Measurements from ENCODE around the gene CYTL1. TPM values are rescaled to one million over a fixed set of nuclear protein-coding genes. Genes with fewer than 3 reads are reported as not detected.

The CYTL1 gene
- total and polyA plus RNA-seq, 2 of the 4 experiments (the other 2 are of a cell fraction), result 1.3 to 7.4 TPM

DNA sequence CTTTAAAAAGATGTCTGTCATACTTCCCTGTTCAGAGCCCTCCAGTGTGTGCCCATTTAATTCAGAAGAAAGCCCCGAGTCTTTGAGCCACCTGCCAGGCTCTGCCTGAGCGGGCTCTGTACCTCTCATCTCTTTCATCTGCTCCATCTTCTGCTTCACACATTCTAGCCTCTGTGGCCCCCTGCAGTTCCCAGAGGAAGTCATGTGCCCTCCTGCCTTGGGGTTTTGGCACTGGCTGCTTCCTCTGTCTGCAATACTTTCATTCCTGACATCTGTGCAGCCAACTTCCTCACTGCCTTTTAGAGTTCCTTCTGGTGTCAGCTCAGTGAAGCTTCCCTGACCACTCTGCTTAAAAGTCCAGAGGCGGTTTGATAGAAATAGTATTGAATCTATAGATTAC, 25.8 kb upstream of the CYTL1 start (continued):
- TF ChIP-seq CHD1 (IDR thresholded peaks at IDR 0.05; ENCODE audit: low read depth, low read length) (no peak), NFE2L2 (IDR thresholded peaks at IDR 0.05; ENCODE audit: low read depth, low read length) (no peak)

DNA sequence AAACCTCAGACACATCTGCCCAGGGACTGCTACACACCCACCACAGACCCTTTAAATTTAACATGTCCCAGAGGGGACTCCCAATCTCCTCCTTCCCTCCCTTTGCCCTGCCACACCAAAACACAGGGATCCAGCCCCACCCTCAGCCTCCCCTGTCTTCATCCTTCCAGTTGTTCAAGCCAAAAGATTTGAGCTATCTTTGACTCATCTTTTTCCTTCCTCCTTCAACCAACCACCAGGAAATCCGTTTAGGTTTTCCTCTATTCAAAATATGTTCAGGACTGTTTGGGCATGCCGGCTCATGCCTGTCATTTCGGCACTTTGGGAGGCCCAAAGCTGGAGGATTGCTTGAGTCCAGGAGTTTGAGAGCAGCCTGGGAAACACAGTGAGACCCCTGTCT, 25.1 kb upstream of the CYTL1 start:
- intact Hi-C loops (cut with micrococcal nuclease) (no loop called here), dilution Hi-C loops (cut with HindIII; ENCODE audit: low sequenced_read_pairs, unreplicated experiment) (no loop called here), in situ Hi-C loops (cut with MboI; ENCODE audit: low sequenced_read_pairs) (loop anchor here (10.0 kb wide), 1 partner anchor 750 kb away; no protein-coding TSS in a partner anchor)
- no peak overlapping the region; a peak in 1 of 4 replicates for H4K8ac ChIP-seq (ENCODE audit: low read depth in 2 of 2, low read length in 2 of 2)
- H3K4me3 ChIP-seq (ENCODE audit: insufficient read depth, low read depth, low read length), result no peak overlapping the region
- H3K79me1 ChIP-seq (ENCODE audit: low read depth in 1 of 2, low read length in 2 of 2), result peaks cover 0 to 3% of the 10 kb centered on the region in 2 experiments; a peak in 1 of 4 replicates
- no peak overlapping the region for H2AFZ ChIP-seq (replicated peaks; ENCODE audit: low read length, poor library complexity)
- H3K9ac ChIP-seq (ENCODE audit: low read depth, low read length), result no peak overlapping the region
- no CpG with 5 or more reads among the region's 3 CpGs for WGBS, 2 experiments (ENCODE audit: extremely low coverage in 2 of 2, insufficient read length in 1 of 2)
- CTCF ChIA-PET, result no interaction called here
- no peak overlapping the region for H2BK5ac ChIP-seq (ENCODE audit: low read depth, low read length, poor library complexity, severe bottlenecking)
- H4K91ac ChIP-seq (ENCODE audit: insufficient read depth, low read depth, low read length), result no peak overlapping the region; the same call in 1 of the 2 replicates
- DNase-seq (no peak), ATAC-seq (ENCODE audit: low read depth) (no peak)
- no TSS peak for BruUV-seq (replicated peaks)
- peak overlapping the region; percentile 42; the same call in 1 of the 2 replicates for H2BK20ac ChIP-seq (ENCODE audit: low read depth, low read length)
- H3K4ac ChIP-seq (ENCODE audit: low read depth, low read length), result no peak overlapping the region; the same call in 1 of the 2 replicates
- H2AK5ac ChIP-seq (ENCODE audit: low read depth, low read length), result no peak overlapping the region
- no peak overlapping the region for H3K27ac ChIP-seq (ENCODE audit: insufficient read depth, low read length)
- H3K36me3 ChIP-seq (ENCODE audit: control insufficient read depth, insufficient read depth, low read length), result no peaks in the 10 kb centered on the region
- H3K18ac ChIP-seq (ENCODE audit: low read depth, low read length), result no peak overlapping the region
- POLR2A ChIA-PET (ENCODE audit: unreplicated experiment), result no interaction called here
- no peak overlapping the region for H4K5ac ChIP-seq (ENCODE audit: low read depth, low read length)
- no peak overlapping the region for H3K56ac ChIP-seq (ENCODE audit: extremely low read depth, insufficient read depth, low read length)
- H2BK120ac ChIP-seq (ENCODE audit: low read depth, low read length), result no peak overlapping the region; the same call in 1 of the 2 replicates
- no peak overlapping the region for H3K14ac ChIP-seq (replicated peaks; ENCODE audit: low read depth, low read length)
- peaks cover 6% of the 10 kb centered on the region; the same call in 1 of the 2 replicates for H3K4me1 ChIP-seq (ENCODE audit: control insufficient read depth, insufficient read depth, low read length)
- H2BK15ac ChIP-seq (ENCODE audit: low read depth, low read length), result no peak overlapping the region
- H2AK9ac ChIP-seq (replicated peaks; ENCODE audit: low read depth, low read length, poor library complexity), result no peak overlapping the region
- no peak overlapping the region for H3K4me2 ChIP-seq (ENCODE audit: low read depth, low read length)
- no peaks in the 10 kb centered on the region; the same call in none of the 2 replicates for H3K27me3 ChIP-seq (ENCODE audit: control insufficient read depth, insufficient read depth, low read length)
- no peaks in the 10 kb centered on the region for H4K20me1 ChIP-seq (ENCODE audit: insufficient read depth, low read length)
- peaks cover 7% of the 10 kb centered on the region for H3K9me1 ChIP-seq (ENCODE audit: insufficient read depth, low read length)
- no peaks in the 10 kb centered on the region for H3K9me3 ChIP-seq (ENCODE audit: control insufficient read depth, insufficient read depth, low read length)
- no peak overlapping the region for H3K23ac ChIP-seq (ENCODE audit: low read depth, low read length)
- TF ChIP-seq NFE2L2 (IDR thresholded peaks at IDR 0.05; ENCODE audit: low read depth, low read length), result no peak
- no peak for TF ChIP-seq RAD21 (IDR thresholded peaks at IDR 0.05; ENCODE audit: low read length)
- no peak for TF ChIP-seq CEBPB (IDR thresholded peaks at IDR 0.05; ENCODE audit: low read depth, low read length)
- TF ChIP-seq BHLHE40 (IDR thresholded peaks at IDR 0.05; ENCODE audit: low read depth, low read length), result no peak
- no peak for TF ChIP-seq MAFK (IDR thresholded peaks at IDR 0.05; ENCODE audit: low read depth, low read length)
- no peak for TF ChIP-seq CHD1 (IDR thresholded peaks at IDR 0.05; ENCODE audit: low read depth, low read length)
- TF ChIP-seq SMC3 (IDR thresholded peaks at IDR 0.05; ENCODE audit: low read depth, low read length), result no peak
- no peak for TF ChIP-seq POLR2A (IDR thresholded peaks at IDR 0.05; ENCODE audit: low read depth, low read length)
- TF ChIP-seq, protein P1, sequence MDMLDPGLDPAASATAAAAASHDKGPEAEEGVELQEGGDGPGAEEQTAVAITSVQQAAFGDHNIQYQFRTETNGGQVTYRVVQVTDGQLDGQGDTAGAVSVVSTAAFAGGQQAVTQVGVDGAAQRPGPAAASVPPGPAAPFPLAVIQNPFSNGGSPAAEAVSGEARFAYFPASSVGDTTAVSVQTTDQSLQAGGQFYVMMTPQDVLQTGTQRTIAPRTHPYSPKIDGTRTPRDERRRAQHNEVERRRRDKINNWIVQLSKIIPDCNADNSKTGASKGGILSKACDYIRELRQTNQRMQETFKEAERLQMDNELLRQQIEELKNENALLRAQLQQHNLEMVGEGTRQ (IDR thresholded peaks at IDR 0.05; ENCODE audit: low read depth, low read length), result no peak
- no peak for TF ChIP-seq MAZ (IDR thresholded peaks at IDR 0.05; ENCODE audit: borderline replicate concordance, low read depth, low read length)
- TF ChIP-seq, protein P2, sequence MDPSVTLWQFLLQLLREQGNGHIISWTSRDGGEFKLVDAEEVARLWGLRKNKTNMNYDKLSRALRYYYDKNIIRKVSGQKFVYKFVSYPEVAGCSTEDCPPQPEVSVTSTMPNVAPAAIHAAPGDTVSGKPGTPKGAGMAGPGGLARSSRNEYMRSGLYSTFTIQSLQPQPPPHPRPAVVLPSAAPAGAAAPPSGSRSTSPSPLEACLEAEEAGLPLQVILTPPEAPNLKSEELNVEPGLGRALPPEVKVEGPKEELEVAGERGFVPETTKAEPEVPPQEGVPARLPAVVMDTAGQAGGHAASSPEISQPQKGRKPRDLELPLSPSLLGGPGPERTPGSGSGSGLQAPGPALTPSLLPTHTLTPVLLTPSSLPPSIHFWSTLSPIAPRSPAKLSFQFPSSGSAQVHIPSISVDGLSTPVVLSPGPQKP (IDR thresholded peaks at IDR 0.05; ENCODE audit: borderline replicate concordance, low read depth, low read length), result no peak
- TF ChIP-seq, protein P3, sequence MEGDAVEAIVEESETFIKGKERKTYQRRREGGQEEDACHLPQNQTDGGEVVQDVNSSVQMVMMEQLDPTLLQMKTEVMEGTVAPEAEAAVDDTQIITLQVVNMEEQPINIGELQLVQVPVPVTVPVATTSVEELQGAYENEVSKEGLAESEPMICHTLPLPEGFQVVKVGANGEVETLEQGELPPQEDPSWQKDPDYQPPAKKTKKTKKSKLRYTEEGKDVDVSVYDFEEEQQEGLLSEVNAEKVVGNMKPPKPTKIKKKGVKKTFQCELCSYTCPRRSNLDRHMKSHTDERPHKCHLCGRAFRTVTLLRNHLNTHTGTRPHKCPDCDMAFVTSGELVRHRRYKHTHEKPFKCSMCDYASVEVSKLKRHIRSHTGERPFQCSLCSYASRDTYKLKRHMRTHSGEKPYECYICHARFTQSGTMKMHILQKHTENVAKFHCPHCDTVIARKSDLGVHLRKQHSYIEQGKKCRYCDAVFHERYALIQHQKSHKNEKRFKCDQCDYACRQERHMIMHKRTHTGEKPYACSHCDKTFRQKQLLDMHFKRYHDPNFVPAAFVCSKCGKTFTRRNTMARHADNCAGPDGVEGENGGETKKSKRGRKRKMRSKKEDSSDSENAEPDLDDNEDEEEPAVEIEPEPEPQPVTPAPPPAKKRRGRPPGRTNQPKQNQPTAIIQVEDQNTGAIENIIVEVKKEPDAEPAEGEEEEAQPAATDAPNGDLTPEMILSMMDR (conservative IDR thresholded peaks at IDR 0.05; ENCODE audit: low read depth, low read length), result no peak
- TF ChIP-seq RCOR1 (IDR thresholded peaks at IDR 0.05; ENCODE audit: insufficient replicate concordance, low read length), result no peak
- no peak for TF ChIP-seq RFX5 (IDR thresholded peaks at IDR 0.05; ENCODE audit: low read depth, low read length)
